Measurements from ENCODE around the gene PRXL2C.
"Not testable (repeated sequence)": the region's sequence is repeated elsewhere in the genome, so short reads cannot be mapped to it uniquely, and the experiment has no call there.

PRXL2C gene, protein sequence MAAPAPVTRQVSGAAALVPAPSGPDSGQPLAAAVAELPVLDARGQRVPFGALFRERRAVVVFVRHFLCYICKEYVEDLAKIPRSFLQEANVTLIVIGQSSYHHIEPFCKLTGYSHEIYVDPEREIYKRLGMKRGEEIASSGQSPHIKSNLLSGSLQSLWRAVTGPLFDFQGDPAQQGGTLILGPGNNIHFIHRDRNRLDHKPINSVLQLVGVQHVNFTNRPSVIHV

DNA sequence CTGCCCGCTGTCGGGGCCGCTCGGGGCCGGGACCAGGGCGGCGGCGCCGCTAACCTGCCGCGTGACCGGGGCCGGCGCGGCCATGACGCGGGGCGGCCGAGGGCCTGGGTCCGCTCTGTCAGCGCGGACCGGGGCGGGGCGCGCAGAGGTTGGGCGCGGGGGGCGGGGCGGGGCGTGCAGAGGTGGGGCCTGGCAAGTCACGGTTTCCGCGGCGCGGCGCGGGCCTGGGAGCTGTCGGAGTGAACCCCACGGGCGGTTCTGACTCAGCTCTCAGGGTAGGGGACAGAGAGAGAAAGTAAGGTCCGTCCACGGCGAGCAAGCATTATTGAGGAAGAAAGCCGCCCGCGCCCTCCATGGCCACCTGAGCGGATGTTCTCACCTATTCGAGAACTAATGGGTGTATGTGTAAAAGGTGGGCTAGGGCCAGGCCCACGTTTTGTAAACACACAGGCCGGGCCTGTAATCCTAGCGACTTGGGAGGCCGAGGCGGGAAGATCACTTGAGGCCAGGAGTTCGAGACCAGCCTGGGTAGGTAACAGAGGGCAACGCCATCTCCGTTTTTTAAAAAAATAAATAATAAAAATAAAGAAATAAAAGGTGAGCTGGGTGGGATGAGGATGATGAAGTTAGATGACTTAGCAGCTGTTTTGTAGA is at the start of gene PRXL2C:
Gene PRXL2C (minus strand): TSS at position 120 of the 654 bp plus-strand sequence. CDS start 36 bp downstream, at position 84.
- Mint-ChIP-seq H3K9me3 (no peaks in the 10 kb centered on the region), H3K27me3 (ENCODE audit: low read depth) (peaks cover 13% of the 10 kb centered on the region), H3K4me3 (peak within 1 kb of the TSS; percentile 88), H3K36me3 (ENCODE audit: low read depth) (no peaks in the 10 kb centered on the region), H3K4me1 (ENCODE audit: low read depth) (peaks cover 9% of the 10 kb centered on the region), H3K27ac (peak within 1 kb of the TSS; percentile 83)

DNA sequence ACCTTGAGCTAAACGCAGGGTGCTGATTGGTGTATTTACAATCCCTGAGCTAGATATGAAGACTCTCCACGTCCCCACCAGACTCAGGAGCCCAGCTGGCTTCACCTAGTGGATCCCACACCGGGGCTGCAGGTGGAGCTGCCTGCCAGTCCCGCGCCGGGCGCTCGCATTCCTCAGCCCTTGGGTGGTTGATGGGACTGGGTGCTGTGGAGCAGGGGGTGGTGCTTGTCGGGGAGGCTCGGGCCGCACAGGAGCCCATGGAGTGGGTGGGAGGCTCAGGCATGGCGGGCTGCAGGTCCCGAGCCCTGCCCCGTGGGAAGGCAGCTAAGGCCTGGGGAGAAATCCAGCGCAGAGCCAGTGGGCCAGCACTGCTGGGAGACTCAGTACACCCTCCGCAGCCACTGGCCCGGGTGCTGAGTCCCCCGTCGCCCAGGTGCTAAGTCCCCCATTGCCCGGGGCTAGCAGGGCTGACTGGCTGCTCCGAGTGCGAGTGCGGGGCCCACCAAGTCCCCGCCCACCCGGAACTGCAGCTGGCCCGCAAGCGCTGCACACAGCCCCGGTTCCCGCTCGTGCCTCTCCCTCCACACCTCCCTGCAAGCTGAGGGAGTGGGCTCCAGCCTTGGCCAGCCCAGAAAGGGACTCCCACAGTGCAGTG is 45.7 kb upstream of the PRXL2C start:
- H3K9me3 Mint-ChIP-seq: peaks cover 32% of the 10 kb centered on the region
- not testable (repeated sequence) for H3K4me3 Mint-ChIP-seq; H3K36me3 Mint-ChIP-seq (ENCODE audit: low read depth); H3K27me3 Mint-ChIP-seq (ENCODE audit: low read depth); H3K27ac Mint-ChIP-seq; H3K4me1 Mint-ChIP-seq (ENCODE audit: low read depth)

DNA sequence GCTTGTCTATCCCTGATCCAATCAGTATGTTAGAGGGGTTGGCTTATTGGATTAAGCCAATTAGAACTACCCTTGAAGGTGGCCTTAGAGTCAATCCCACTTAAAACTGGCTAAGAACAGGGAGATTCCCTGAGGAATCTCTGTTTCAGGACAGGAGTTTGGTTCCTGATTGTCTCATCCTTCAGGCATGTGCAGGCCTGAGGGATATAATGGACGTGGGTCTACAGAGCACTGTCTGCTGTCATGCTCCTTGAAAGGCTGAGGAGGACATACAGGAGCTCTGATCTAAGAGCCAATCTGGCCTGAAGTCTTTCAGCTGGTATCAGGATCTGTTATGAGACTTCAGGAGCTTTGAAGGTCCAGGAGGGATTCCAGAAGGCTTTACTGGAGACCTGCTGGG is 36.2 kb upstream of the PRXL2C start:
- Mint-ChIP-seq H3K27ac (no peak overlapping the region), H3K27me3 (ENCODE audit: low read depth) (peaks cover 11% of the 10 kb centered on the region), H3K36me3 (ENCODE audit: low read depth) (no peaks in the 10 kb centered on the region), H3K9me3 (peaks cover 35% of the 10 kb centered on the region), H3K4me3 (no peak overlapping the region), H3K4me1 (ENCODE audit: low read depth) (peaks cover 3% of the 10 kb centered on the region)

DNA sequence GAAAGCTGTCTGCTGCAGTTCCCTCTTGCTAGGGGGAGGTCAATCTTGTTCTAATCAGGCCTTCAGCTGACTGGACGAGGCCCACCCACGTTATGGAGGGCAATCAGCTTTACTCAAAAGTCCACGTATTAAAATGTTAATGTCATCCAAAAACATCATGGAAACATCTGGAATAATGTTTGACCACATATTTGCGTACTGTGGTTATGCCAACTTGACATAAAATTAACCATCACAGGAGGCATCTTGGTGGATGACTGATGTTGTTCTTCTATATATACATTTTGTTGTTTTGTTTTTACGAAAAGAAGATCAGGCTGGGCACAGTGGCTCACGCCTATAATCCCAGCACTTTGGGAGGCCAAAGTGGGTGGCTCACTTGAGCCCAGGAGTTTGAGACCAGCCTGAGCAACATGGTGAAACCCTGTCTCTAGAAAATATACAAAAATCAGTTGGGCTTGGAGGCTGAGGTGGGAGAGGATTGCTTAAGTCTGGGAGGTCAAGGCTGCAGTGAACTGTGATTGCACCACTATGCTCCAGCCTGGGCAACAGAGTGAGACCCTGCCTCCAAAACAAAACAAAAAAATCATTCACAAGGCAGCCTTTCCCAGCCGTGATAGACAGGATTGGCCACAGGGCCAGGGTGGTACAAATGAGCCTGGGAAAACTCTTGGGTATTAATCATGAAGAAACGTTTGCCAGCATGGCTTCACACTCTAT is 33.8 kb upstream of the PRXL2C start:
- peaks cover 11% of the 10 kb centered on the region for H3K27me3 Mint-ChIP-seq (ENCODE audit: low read depth)
- peaks cover 35% of the 10 kb centered on the region for H3K9me3 Mint-ChIP-seq
- H3K36me3 Mint-ChIP-seq (ENCODE audit: low read depth): no peaks in the 10 kb centered on the region
- H3K27ac Mint-ChIP-seq: no peak overlapping the region
- no peak overlapping the region for H3K4me3 Mint-ChIP-seq
- H3K4me1 Mint-ChIP-seq (ENCODE audit: low read depth): peaks cover 3% of the 10 kb centered on the region

DNA sequence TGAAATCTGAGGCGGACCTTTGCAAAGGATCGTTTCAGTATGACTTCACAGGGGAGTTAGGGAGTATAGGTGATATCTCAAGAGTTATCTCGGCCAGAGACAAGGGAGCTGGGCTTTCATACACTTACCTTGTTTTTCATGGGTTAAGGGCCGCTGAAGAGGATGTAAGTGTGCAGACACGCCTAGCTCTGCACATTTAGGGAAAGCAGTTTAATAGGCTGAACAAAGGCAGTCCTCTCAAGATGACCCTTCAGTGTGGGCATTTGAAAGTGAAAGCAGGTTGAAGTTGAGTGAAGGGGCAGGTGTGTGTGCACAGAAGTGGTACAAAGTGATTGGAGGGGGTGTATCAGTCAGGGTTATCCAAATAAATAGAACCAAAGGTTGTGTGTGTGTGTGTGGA is 33.1 kb upstream of the PRXL2C start:
- Mint-ChIP-seq H3K4me3 (no peak overlapping the region), H3K27ac (no peak overlapping the region), H3K4me1 (ENCODE audit: low read depth) (peaks cover 3% of the 10 kb centered on the region)

DNA sequence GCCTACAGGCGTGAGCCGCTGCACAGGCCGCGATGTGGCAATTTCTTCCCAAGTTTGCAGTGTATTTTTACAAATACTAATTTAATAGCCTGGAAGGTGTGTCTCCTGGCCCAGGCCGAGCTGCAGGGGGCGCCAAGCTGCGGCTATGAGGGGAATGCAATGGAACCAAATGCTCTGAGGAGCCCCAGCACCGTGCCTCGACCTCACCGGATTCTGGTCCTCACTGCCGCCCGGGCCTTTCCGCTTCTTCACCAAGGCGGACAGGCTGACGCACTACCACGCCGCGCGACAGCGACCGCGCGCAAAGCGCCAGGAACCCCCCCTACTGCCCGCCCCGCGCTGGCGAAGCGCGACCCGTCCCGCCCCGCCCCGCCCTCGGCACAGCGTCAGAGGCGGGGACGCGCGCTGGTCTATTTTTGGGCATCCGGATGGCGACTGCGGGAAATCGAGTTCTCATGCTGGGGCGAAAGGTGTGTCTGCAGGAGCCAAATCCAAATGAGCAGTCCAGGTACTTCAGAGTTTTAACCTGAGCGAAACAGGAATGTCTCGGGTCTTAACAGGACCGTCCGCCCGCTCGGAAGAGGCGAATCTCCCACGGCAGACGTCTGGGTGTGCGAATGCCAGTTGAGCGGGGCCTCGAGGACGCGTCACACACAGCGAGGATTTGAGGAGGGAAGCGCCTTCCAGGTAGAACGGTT is 31.7 kb upstream of the PRXL2C start:
- H3K27ac Mint-ChIP-seq: no peak overlapping the region
- peaks cover 11% of the 10 kb centered on the region for H3K27me3 Mint-ChIP-seq (ENCODE audit: low read depth)
- peaks cover 3% of the 10 kb centered on the region for H3K4me1 Mint-ChIP-seq (ENCODE audit: low read depth)
- no peaks in the 10 kb centered on the region for H3K36me3 Mint-ChIP-seq (ENCODE audit: low read depth)
- peak overlapping the region; percentile 80 for H3K4me3 Mint-ChIP-seq
- peaks cover 25% of the 10 kb centered on the region for H3K9me3 Mint-ChIP-seq

More for the DNA sequence above, 33.1 kb upstream of the PRXL2C start:
- Mint-ChIP-seq H3K36me3 (ENCODE audit: low read depth) (no peaks in the 10 kb centered on the region), H3K9me3 (peaks cover 33% of the 10 kb centered on the region), H3K27me3 (ENCODE audit: low read depth) (peaks cover 11% of the 10 kb centered on the region)

DNA sequence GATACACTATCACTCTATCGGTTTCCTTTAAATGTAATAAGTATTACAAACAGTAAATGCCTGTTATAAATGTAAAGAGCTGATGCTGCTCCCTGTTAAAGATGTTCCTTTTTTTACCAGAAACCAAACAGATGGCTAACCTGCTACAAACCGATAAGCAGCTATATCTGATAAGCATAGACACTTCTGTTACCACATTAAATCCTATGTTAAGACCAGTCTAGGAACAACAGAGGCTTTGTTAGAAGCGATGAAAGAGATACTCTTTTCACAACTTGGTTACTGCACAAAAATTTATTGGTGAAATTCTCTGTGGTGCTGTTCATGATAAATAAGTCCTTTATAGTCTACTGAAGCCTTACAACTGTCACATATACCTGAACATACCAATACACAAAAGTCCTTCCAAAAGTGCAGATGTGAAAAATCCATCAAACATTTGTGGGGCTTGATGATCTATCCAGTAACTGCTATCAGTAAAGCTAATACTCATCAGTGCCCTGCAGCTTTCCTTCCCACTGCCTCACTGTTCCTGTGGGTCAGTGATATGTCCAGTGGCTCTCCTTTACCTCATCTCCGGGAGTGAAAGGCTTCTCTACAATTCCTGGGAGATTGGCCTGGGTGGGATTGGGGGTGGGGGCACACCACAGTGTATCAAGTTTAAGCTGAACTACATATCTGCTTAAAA is 25.8 kb upstream of the PRXL2C start:
- Mint-ChIP-seq H3K4me1 (ENCODE audit: low read depth) (no peaks in the 10 kb centered on the region), H3K4me3 (no peak overlapping the region), H3K27ac (no peak overlapping the region), H3K27me3 (ENCODE audit: low read depth) (no peaks in the 10 kb centered on the region), H3K36me3 (ENCODE audit: low read depth) (no peaks in the 10 kb centered on the region), H3K9me3 (no peaks in the 10 kb centered on the region)

DNA sequence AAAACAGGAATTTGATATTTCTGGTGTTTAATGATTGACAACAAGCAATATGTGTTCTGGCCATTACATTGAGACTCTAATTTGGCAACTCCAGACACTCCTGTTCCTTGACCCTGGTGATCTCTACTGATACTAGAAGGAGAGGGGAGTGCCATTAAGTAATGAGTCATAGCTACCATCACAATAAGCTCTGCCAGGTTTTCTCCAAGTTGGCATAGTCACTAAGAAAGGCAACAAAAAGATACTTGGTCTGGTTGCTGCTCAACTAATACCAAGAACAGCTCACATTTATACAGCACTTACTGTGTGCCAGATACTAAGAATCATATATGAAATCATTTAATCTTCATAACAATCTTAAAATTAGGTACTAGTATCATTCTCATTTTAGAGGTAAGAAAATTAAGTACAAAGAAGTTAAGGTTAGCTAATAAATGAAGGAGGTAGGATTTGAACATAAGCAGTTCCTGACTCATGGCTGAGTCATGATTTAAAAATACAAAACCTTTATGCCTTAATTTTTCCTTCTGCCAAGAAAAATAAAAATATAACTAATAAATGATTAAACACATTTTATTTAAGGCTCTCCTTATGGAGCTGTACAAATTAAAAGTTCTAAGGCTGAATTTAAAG is 19.9 kb upstream of the PRXL2C start:
- Mint-ChIP-seq H3K4me3 (no peak overlapping the region), H3K27me3 (ENCODE audit: low read depth) (no peaks in the 10 kb centered on the region), H3K9me3 (peaks cover 4% of the 10 kb centered on the region), H3K4me1 (ENCODE audit: low read depth) (no peaks in the 10 kb centered on the region), H3K27ac (no peak overlapping the region), H3K36me3 (ENCODE audit: low read depth) (no peaks in the 10 kb centered on the region)

DNA sequence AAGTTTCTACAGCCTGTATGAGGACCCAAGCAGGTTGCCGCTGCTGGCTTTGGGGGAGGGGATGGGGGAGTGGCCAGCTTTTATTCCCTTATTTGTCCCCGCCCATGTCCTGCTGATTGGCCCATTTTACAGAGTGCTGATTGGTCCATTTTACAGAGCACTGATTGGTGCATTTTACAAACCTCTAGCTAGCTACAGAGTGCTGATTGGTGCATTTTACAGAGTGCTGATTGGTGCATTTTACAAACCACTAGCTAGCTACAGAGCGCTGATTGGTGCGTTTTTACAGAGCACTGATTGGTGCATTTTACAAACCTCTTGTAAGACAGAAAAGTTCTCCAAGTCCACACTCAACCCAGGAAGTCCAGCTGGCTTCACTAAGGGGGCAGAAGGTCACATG is 18.7 kb upstream of the PRXL2C start:
- H3K36me3 Mint-ChIP-seq (ENCODE audit: low read depth); H3K4me1 Mint-ChIP-seq (ENCODE audit: low read depth); H3K27ac Mint-ChIP-seq; H3K4me3 Mint-ChIP-seq; H3K9me3 Mint-ChIP-seq; H3K27me3 Mint-ChIP-seq (ENCODE audit: low read depth): not testable (repeated sequence)

DNA sequence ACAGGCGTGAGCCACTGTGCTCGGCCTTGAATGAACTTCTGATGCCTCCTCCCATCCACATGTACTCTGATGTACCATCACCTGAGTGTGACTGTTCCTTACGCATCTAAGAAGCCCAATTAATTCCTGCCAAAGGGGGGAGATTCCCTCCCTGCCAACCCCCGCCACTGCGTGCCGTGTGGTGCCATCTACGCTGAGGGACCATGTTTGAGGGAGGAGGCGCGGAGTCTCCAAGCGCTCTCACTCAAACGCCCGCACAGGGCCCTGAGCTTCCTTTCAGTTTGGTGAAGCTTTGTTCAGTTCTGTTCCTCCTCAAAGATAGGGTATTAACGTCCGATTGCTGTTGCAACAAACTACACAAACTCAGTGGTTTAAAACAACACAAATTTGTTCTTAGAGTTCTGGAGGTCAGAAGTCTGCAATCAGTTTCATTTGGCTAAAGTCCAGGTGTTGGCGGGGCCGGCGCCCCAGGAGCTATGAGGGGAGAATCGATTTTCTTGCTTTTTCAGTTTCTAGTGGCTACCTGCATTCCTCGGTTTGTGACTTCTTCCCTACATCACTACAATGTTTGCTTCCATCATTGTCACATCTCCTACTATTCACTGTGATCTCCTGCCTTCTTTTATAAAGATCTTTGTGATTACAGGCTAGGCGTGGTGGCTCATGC is 13.9 kb upstream of the PRXL2C start:
- H3K27ac Mint-ChIP-seq: no peak overlapping the region
- H3K4me1 Mint-ChIP-seq (ENCODE audit: low read depth): no peaks in the 10 kb centered on the region
- no peak overlapping the region for H3K4me3 Mint-ChIP-seq
- H3K36me3 Mint-ChIP-seq (ENCODE audit: low read depth): no peaks in the 10 kb centered on the region
- H3K27me3 Mint-ChIP-seq (ENCODE audit: low read depth): no peaks in the 10 kb centered on the region
- no peaks in the 10 kb centered on the region for H3K9me3 Mint-ChIP-seq

DNA sequence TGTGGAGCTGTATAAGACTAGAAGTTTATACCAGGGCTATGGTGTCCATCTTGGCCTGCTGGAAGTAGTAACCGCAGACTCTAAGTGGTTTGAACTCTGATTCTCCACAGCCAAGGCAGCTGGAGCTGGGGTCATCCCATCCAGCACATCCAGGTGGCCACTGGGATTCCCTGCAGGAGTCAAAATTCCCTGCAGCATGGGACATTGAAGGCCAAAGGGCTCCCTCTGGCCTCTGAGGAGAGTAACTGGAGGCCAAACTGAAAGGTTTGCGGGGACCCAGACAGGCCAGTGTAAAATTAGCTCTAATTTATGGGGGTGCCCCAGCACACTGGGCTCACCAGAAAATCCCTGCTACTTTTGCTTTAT is 12.2 kb upstream of the PRXL2C start:
- Mint-ChIP-seq H3K36me3 (ENCODE audit: low read depth) (no peaks in the 10 kb centered on the region), H3K27me3 (ENCODE audit: low read depth) (peaks cover 4% of the 10 kb centered on the region), H3K9me3 (no peaks in the 10 kb centered on the region), H3K4me3 (no peak overlapping the region), H3K4me1 (ENCODE audit: low read depth) (no peaks in the 10 kb centered on the region), H3K27ac (no peak overlapping the region)

DNA sequence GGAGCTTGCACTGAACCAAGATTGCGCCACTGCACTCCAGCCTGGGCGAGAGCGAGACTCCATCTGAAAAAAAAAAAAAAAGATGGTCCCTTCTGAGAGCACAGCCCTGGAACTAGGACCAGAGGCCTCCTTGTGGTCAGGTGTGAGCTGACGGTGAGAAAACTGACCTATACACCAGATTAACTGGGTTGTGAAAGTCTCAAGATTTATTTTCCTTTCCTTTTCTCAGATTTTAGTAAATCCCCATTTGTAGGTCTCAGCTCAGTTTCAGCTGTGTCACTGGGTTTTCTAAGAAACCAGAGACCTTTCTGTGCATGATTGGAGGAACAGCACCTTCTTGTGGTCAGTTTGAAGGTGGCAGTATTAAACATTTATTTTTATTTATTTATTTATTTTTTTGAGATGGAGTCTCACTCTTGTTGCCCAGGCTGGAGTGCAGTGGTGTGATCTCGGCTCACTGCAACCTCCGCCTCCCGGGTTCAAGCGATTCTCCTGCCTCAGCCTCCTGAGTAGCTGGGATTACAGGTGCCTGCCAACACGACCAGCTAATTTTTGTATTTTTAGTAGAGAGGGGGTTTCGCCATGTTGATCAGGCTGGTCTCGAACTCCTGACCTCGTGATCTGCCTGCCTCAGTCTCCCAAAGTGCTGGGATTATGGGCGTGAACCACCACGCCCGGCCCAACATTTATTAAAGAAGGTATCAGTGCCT is 11.7 kb upstream of the PRXL2C start:
- H3K9me3 Mint-ChIP-seq; H3K4me1 Mint-ChIP-seq (ENCODE audit: low read depth); H3K4me3 Mint-ChIP-seq; H3K27me3 Mint-ChIP-seq (ENCODE audit: low read depth); H3K36me3 Mint-ChIP-seq (ENCODE audit: low read depth); H3K27ac Mint-ChIP-seq: not testable (repeated sequence)

DNA sequence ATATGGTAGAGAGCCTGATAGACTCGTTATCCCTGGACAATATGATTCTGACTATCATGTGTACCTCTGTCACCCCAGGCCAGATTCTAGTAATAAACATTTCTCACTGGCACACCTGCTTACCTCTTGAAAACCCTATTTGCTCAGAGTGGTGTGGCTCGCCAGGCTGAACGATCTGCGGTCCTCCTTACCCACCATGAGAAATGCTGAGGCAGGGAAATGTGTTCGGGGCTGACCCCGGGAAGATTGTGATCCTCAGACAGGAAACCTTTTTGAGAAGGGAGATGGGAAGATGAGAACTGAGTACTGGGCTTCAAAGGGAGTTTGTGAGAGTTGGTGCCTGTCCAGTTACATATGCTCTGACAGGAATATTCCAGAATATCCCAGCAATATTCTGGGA is 10.7 kb upstream of the PRXL2C start:
- Mint-ChIP-seq H3K4me3 (no peak overlapping the region), H3K9me3 (no peaks in the 10 kb centered on the region), H3K36me3 (ENCODE audit: low read depth) (no peaks in the 10 kb centered on the region), H3K27me3 (ENCODE audit: low read depth) (peaks cover 4% of the 10 kb centered on the region), H3K27ac (no peak overlapping the region), H3K4me1 (ENCODE audit: low read depth) (no peaks in the 10 kb centered on the region)

Measured in T-helper 1 cell treated with Interleukin-12 subunit alpha and Interleukin-12 subunit beta and Interleukin-4 antibody, amounts not matched to agents 30 μg/mL and 1 μg/mL, for 36 hours (primary cell).